ENCODE results near the gene CDX1.

The CDX1 gene

GRCh38 chr5:150224483-150225027 lies 58.0 kb downstream of the CDX1 start:
- H3F3A ChIP-seq (ENCODE audit: insufficient read depth, low read length), result no peaks in the 10 kb centered on the region
- H3K9ac ChIP-seq (ENCODE audit: low read length), result no peak overlapping the region
- no peaks in the 10 kb centered on the region for H3K36me3 ChIP-seq (ENCODE audit: insufficient read depth, low read length)
- no peak overlapping the region for H3K4me3 ChIP-seq (ENCODE audit: low read depth, low read length, poor library complexity, severe bottlenecking)
- H4K20me1 ChIP-seq (ENCODE audit: insufficient read depth, low read length), result no peaks in the 10 kb centered on the region
- no peak overlapping the region for H3K4me2 ChIP-seq (ENCODE audit: low read length)
- TF ChIP-seq, protein P1, sequence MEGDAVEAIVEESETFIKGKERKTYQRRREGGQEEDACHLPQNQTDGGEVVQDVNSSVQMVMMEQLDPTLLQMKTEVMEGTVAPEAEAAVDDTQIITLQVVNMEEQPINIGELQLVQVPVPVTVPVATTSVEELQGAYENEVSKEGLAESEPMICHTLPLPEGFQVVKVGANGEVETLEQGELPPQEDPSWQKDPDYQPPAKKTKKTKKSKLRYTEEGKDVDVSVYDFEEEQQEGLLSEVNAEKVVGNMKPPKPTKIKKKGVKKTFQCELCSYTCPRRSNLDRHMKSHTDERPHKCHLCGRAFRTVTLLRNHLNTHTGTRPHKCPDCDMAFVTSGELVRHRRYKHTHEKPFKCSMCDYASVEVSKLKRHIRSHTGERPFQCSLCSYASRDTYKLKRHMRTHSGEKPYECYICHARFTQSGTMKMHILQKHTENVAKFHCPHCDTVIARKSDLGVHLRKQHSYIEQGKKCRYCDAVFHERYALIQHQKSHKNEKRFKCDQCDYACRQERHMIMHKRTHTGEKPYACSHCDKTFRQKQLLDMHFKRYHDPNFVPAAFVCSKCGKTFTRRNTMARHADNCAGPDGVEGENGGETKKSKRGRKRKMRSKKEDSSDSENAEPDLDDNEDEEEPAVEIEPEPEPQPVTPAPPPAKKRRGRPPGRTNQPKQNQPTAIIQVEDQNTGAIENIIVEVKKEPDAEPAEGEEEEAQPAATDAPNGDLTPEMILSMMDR (IDR thresholded peaks at IDR 0.05; ENCODE audit: low read length), result no peak
- TF ChIP-seq EZH2 (IDR thresholded peaks at IDR 0.05; ENCODE audit: borderline replicate concordance, low read length), result no peak
- H3K27me3 ChIP-seq (ENCODE audit: insufficient read depth, low read length), result 0 out of 2 replicates have a peak, but pooled peaks cover 11% of the 10 kb centered on the region
- no peaks in the 10 kb centered on the region for H3K79me2 ChIP-seq (ENCODE audit: insufficient read depth, low read length)
- no peak overlapping the region for H2AFZ ChIP-seq (ENCODE audit: low read length)
- no peaks in the 10 kb centered on the region for H3K9me3 ChIP-seq (ENCODE audit: low read length)
- H3K9me2 ChIP-seq (ENCODE audit: low read depth, low read length), result no peaks in the 10 kb centered on the region
- no peaks in the 10 kb centered on the region for H3K4me1 ChIP-seq (ENCODE audit: insufficient read depth, low read length, severe bottlenecking)
- no peak overlapping the region for H3K27ac ChIP-seq (ENCODE audit: low read depth, low read length, poor library complexity, severe bottlenecking)

GRCh38 chr5:150227036-150227435 lies 60.5 kb downstream of the CDX1 start:
- Histone ChIP-seq H3K9me3 (ENCODE audit: low read length) (no peaks in the 10 kb centered on the region), H3K4me2 (ENCODE audit: low read length) (no peak overlapping the region), H3K79me2 (ENCODE audit: insufficient read depth, low read length) (no peaks in the 10 kb centered on the region), H4K20me1 (ENCODE audit: insufficient read depth, low read length) (no peaks in the 10 kb centered on the region), H3F3A (ENCODE audit: insufficient read depth, low read length) (no peaks in the 10 kb centered on the region), H3K27ac (ENCODE audit: low read depth, low read length, poor library complexity, severe bottlenecking) (no peak overlapping the region), H2AFZ (ENCODE audit: low read length) (no peak overlapping the region), H3K36me3 (ENCODE audit: insufficient read depth, low read length) (no peaks in the 10 kb centered on the region), H3K9me2 (ENCODE audit: low read depth, low read length) (no peaks in the 10 kb centered on the region), H3K4me1 (ENCODE audit: insufficient read depth, low read length, severe bottlenecking) (no peaks in the 10 kb centered on the region), H3K4me3 (ENCODE audit: low read depth, low read length, poor library complexity, severe bottlenecking) (no peak overlapping the region), H3K9ac (ENCODE audit: low read length) (no peak overlapping the region), H3K27me3 (ENCODE audit: insufficient read depth, low read length) (0 out of 2 replicates have a peak, but pooled peaks cover 11% of the 10 kb centered on the region)
- no peak for TF ChIP-seq EZH2 (IDR thresholded peaks at IDR 0.05; ENCODE audit: borderline replicate concordance, low read length)
- TF ChIP-seq, protein P1 (IDR thresholded peaks at IDR 0.05; ENCODE audit: low read length), result no peak

- no peak overlapping the region for H3K27ac ChIP-seq (ENCODE audit: low read depth, low read length, poor library complexity, severe bottlenecking)
- H3K9ac ChIP-seq (ENCODE audit: low read length), result no peak overlapping the region
- no peaks in the 10 kb centered on the region for H3K36me3 ChIP-seq (ENCODE audit: insufficient read depth, low read length)
- no peak overlapping the region for H3K4me2 ChIP-seq (ENCODE audit: low read length)
- no peak overlapping the region for H3K4me3 ChIP-seq (ENCODE audit: low read depth, low read length, poor library complexity, severe bottlenecking)
- H3K9me3 ChIP-seq (ENCODE audit: low read length), result no peaks in the 10 kb centered on the region
- H2AFZ ChIP-seq (ENCODE audit: low read length), result no peak overlapping the region
- 0 out of 2 replicates have a peak, but pooled peaks cover 11% of the 10 kb centered on the region for H3K27me3 ChIP-seq (ENCODE audit: insufficient read depth, low read length)
- no peaks in the 10 kb centered on the region for H3F3A ChIP-seq (ENCODE audit: insufficient read depth, low read length)
- no peaks in the 10 kb centered on the region for H3K9me2 ChIP-seq (ENCODE audit: low read depth, low read length)
- no peaks in the 10 kb centered on the region for H3K4me1 ChIP-seq (ENCODE audit: insufficient read depth, low read length, severe bottlenecking)
- H3K79me2 ChIP-seq (ENCODE audit: insufficient read depth, low read length), result no peaks in the 10 kb centered on the region
- TF ChIP-seq, protein P1 (IDR thresholded peaks at IDR 0.05; ENCODE audit: low read length), result no peak
- no peak for TF ChIP-seq EZH2 (IDR thresholded peaks at IDR 0.05; ENCODE audit: borderline replicate concordance, low read length)
- H4K20me1 ChIP-seq (ENCODE audit: insufficient read depth, low read length), result no peaks in the 10 kb centered on the region
These were observed 61.2 kb downstream of the CDX1 start for GRCh38 chr5:150227606-150228273.

Measured in OCI-LY1 (cell line).